BE2C (cell line): Measurements from ENCODE around the gene CTSC.

Experiments
- DNase-seq: peaks from one replicate; pipeline ENCODE4 v3.0.0-alpha.2; 2020
- H3K27me3 ChIP-seq: fragments of 250-450 bp; sonication (Bioruptor Pico); 2 replicates; pipeline ENCODE4 v1.5.1; 2020; ENCODE audit warnings: mild to moderate bottlenecking
- H3K36me3 ChIP-seq: fragments of 250-450 bp; sonication (Bioruptor Pico); 2 replicates; pipeline ENCODE4 v1.5.1; 2020; ENCODE audit warnings: mild to moderate bottlenecking
- H3K4me1 ChIP-seq: fragments of 250-450 bp; sonication (Bioruptor Pico); 2 replicates; pipeline ENCODE4 v1.5.1; 2020
- H3K4me3 ChIP-seq: 2 replicates; pipeline ENCODE4 v1.5.1; 2011; ENCODE audit warnings: low read depth, low read length
- H3K9me3 ChIP-seq: fragments of 250-450 bp; sonication (Bioruptor Pico); 2 replicates; pipeline ENCODE4 v1.5.1; 2020
- TF ChIP-seq, protein P1 (sequence below): IDR thresholded peaks from 2 replicates; pipeline ENCODE4 v1.5.1; 2012; ENCODE audit warnings: mild to moderate bottlenecking, low read depth, low read length

CTSC gene

DNA sequence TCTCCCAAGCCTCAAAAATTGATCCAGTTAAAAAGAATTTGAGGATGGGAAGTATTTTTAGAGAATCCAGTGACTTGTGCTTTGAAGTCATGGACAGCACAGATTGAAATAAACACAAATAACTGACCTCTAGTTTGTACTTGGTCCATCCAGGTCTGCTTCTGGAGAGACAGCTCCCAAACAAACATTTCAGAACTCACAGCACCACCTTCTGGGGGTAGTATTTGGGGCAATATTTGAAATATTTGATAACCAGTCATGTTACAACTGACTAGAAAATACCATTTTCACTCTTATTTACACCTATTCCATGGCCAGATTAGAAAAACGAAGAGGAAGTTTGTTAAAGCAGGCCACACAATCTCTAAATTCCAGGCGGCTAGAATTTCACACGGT is 56.2 kb downstream of the CTSC start:
- Histone ChIP-seq H3K36me3 (no peaks in the 10 kb centered on the region), H3K9me3 (no peaks in the 10 kb centered on the region), H3K27me3 (no peaks in the 10 kb centered on the region), H3K4me3 (no peak overlapping the region), H3K4me1 (no peaks in the 10 kb centered on the region)
- TF ChIP-seq, protein P1, sequence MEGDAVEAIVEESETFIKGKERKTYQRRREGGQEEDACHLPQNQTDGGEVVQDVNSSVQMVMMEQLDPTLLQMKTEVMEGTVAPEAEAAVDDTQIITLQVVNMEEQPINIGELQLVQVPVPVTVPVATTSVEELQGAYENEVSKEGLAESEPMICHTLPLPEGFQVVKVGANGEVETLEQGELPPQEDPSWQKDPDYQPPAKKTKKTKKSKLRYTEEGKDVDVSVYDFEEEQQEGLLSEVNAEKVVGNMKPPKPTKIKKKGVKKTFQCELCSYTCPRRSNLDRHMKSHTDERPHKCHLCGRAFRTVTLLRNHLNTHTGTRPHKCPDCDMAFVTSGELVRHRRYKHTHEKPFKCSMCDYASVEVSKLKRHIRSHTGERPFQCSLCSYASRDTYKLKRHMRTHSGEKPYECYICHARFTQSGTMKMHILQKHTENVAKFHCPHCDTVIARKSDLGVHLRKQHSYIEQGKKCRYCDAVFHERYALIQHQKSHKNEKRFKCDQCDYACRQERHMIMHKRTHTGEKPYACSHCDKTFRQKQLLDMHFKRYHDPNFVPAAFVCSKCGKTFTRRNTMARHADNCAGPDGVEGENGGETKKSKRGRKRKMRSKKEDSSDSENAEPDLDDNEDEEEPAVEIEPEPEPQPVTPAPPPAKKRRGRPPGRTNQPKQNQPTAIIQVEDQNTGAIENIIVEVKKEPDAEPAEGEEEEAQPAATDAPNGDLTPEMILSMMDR = 0 out of 2 replicates have a peak, but pooled peaks have one; percentile 4
- DNase-seq = no peak

DNA sequence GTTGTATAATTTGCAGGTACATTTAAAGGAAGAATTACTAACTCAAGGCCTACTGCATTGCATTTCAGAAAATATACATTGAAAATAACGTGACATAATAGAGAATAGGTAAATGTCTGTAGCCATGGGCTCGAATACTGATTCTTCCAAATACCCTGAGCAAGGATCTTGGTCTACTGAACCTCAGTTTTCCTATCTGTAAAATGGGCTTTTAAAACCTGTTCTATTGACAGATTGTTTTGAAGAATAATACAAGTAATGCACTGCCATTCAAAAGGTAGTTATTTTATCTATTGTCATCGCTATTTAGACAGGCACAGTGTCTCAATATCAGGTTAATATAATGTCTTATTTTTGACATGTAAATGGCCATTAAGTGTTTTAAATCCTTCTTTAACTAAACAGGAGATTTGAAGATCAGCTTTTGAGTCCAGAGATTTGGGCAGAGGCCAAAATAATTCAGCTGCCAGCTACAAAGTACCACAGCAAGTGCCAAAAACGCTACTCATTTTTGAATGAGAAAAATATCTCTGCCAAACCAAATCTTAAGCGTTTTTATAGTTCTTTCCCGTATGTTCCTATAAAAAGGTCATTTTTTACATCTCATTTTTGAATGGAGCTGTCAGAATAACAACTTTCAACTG is 56.7 kb downstream of the CTSC start:
- H3K4me1 ChIP-seq = no peaks in the 10 kb centered on the region
- no peaks in the 10 kb centered on the region for H3K27me3 ChIP-seq
- no peak overlapping the region for H3K4me3 ChIP-seq
- no peak for DNase-seq
- TF ChIP-seq, protein P1 = no peak
- no peaks in the 10 kb centered on the region for H3K36me3 ChIP-seq
- no peaks in the 10 kb centered on the region for H3K9me3 ChIP-seq

DNA sequence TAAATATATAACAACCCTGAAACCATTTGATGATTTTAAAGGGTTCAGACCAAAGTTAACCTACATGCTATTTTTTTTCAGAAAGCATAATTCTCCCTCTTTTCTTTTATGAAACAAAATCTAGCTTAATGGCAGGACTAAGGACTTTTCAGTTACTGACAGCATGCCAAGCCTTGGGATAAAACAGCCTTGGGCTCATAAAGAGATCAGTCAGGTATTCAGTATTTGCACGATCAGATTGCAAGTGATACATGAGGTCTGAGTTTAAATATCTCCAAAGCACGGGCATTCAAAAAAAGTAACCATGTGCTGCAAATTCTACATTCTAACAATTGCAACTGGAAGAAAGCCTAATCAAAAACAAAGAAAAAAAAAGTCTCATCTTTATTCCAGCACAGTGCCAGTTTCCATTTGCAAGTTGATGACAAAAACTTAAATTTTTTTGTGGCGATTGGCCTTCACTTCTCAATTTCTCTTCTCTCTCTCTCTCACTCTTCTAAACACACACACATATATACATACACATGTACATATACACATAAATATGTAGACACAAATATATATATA is 60.1 kb downstream of the CTSC start:
- H3K4me3 ChIP-seq = no peak overlapping the region
- H3K4me1 ChIP-seq = no peaks in the 10 kb centered on the region
- TF ChIP-seq, protein P1 = no peak
- DNase-seq = no peak
- no peaks in the 10 kb centered on the region for H3K9me3 ChIP-seq
- no peaks in the 10 kb centered on the region for H3K27me3 ChIP-seq
- H3K36me3 ChIP-seq = no peaks in the 10 kb centered on the region

DNA sequence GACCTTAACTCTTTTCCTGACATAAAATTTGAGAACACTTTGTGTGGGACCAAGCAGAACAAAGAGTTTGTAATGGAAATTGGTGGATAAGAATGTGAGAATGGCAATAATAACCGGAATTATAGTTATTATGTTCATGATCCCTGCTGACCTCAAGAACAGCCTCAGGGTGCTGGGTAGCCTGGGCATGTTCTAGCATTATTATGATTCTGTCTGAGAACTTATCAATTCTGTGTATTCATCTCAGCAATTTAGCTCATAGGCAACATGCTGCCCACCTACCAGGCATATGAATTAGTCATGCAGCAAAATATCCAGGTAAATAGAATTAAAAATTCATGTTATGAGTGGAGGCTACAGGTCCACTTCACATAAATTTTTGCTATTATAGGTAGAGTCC is 61.9 kb downstream of the CTSC start:
- Histone ChIP-seq H3K9me3 (no peaks in the 10 kb centered on the region), H3K4me3 (no peak overlapping the region), H3K4me1 (no peaks in the 10 kb centered on the region), H3K27me3 (no peaks in the 10 kb centered on the region), H3K36me3 (no peaks in the 10 kb centered on the region)
- DNase-seq = no peak
- TF ChIP-seq, protein P1 = no peak

DNA sequence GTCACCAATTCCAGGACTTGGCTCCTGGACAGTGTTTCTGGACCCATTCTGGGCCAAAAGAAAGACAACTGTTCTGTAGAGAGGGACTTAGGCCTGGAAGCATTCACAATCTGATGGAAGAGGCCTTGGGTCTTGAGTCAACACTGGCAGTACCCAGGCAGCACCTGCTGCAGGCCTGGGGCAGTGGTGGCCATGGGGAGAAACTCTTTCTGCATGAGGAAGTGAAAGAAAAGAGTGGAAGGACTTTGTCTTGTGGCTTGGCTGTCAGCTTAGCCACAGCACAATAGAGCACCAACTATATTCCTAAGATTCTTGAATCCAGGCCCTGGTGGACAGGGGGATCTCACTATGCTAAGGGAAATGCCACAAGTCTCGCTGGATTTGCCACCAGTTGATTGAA is 70.6 kb downstream of the CTSC start:
- DNase-seq = no peak
- TF ChIP-seq, protein P1 = no peak
- H3K4me1 ChIP-seq = no peaks in the 10 kb centered on the region
- no peaks in the 10 kb centered on the region for H3K9me3 ChIP-seq
- no peak overlapping the region for H3K4me3 ChIP-seq
- no peaks in the 10 kb centered on the region for H3K36me3 ChIP-seq
- H3K27me3 ChIP-seq = no peaks in the 10 kb centered on the region

DNA sequence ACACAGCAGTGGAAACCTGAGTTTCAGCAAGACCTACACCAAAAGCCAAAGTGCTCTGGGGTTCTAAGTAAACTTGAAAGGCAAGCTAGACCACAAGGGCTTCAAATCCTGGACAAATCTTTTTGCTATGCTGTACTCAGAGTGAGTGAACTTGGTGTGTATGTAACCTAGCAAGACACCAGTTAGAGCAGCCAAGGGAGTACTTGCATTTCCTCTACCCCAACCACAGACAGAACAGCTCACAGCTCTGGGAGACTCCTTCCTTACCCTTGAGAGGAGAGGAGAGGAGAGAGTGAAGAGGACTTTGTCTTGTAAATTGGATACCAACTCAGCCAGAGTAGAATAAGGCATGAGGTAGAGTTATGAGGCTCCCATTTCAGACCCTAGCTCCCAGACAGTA is 71.4 kb downstream of the CTSC start:
- DNase-seq = no peak
- Histone ChIP-seq H3K36me3 (no peaks in the 10 kb centered on the region), H3K27me3 (no peaks in the 10 kb centered on the region), H3K9me3 (no peaks in the 10 kb centered on the region), H3K4me3 (no peak overlapping the region), H3K4me1 (no peaks in the 10 kb centered on the region)
- TF ChIP-seq, protein P1 = no peak
